ENCODE measurements around the gene DPH6. TPM values are rescaled to one million over a fixed set of nuclear protein-coding genes. Genes with fewer than 3 reads are reported as not detected.

DPH6 gene
- total RNA-seq, 1 donor from 2014 or later: 18.8 TPM

DNA sequence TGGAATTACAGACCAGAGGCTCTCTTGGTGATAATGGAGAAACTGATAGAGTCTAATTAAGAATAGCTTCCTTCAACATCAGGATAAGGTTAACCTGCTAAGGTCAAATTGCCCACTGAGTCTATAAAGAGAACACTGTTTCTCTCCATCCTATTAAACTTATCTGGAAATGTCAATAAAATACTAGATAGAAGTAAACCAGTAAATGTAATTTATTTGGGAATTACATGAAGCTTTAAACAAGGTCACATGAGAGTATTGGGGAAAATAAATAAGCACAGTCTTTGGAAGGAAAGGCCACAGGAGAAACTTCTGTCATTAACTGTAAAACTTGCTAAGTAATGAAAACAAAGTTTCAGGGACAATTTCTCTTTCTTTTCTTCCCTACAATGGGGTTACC, 118.5 kb downstream of the DPH6 start:
- Mint-ChIP-seq H3K9me3 (peaks cover 4% of the 10 kb centered on the region), H3K36me3 (ENCODE audit: low read depth) (peaks cover 4% of the 10 kb centered on the region), H3K4me1 (no peaks in the 10 kb centered on the region), H3K4me3 (no peak overlapping the region), H3K27ac (no peak overlapping the region), H3K27me3 (no peaks in the 10 kb centered on the region)
- ATAC-seq (ENCODE audit: low read depth) (no peak), DNase-seq (no peak)
- intact Hi-C loops (cut with micrococcal nuclease): no loop called here
- CTCF ChIA-PET: interaction anchor here (1.4 kb wide), 1 partner anchor 17 kb away, joined by 4 read pairs; no protein-coding TSS in a partner anchor
- TF ChIP-seq CTCF (IDR thresholded peaks at IDR 0.05): no peak
- POLR2A ChIA-PET: no interaction called here

GRCh38 chr15:35427091-35427490, 118.9 kb downstream of the DPH6 start:
- Mint-ChIP-seq H3K36me3 (ENCODE audit: low read depth) (peaks cover 4% of the 10 kb centered on the region), H3K9me3 (peaks cover 4% of the 10 kb centered on the region), H3K4me1 (no peaks in the 10 kb centered on the region), H3K27me3 (no peaks in the 10 kb centered on the region), H3K4me3 (no peak overlapping the region), H3K27ac (no peak overlapping the region)
- ATAC-seq (ENCODE audit: low read depth): no peak
- ChIA-PET POLR2A (no interaction called here), CTCF (no interaction called here)
- intact Hi-C loops (cut with micrococcal nuclease): no loop called here
- DNase-seq: no peak
- TF ChIP-seq CTCF (IDR thresholded peaks at IDR 0.05): no peak

DNA sequence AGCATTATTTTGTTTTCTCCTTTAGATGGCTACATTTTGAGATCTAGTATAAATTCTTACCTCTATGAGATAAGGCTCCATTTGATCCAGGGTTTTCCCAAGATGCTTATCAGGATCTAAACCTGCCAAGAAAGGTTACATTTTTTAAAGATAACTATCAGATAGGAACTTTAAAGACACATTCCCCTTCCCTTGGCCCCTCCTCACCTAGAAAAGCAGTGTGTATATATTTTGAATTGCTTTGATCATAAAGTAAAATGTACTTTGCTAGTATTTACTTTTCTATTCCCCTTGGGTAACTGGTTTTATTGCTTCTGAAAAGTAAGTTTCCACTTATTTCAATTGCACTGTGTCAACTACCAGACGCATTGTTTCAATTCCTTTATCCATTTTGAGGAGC, 135.2 kb downstream of the DPH6 start:
- Mint-ChIP-seq H3K27ac (no peak overlapping the region), H3K4me1 (no peaks in the 10 kb centered on the region), H3K27me3 (no peaks in the 10 kb centered on the region), H3K36me3 (ENCODE audit: low read depth) (no peaks in the 10 kb centered on the region), H3K4me3 (no peak overlapping the region), H3K9me3 (no peaks in the 10 kb centered on the region)
- ATAC-seq (ENCODE audit: low read depth) (no peak), DNase-seq (no peak)
- intact Hi-C loops (cut with micrococcal nuclease): no loop called here
- ChIA-PET CTCF (no interaction called here), POLR2A (no interaction called here)
- TF ChIP-seq CTCF (IDR thresholded peaks at IDR 0.05): no peak

DNA sequence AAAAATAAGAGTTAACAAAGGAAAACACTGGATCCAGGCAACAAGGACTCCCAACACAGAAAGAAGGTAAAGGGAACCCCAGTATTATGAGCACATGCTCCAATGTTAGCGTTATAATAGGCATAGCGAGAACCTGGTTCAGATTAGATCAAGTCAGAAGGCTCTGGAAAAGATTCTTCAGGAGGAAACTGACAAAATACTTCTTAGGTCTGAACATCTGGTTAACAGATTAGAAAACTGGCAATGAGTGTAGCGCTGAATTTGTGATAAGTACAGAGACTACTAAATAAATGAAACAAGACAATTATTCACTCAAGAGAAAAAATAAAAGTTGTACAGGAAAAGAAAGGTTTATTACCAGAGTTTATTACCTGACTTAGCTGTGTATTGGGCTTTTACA, 146.1 kb downstream of the DPH6 start:
- ChIA-PET POLR2A (no interaction called here), CTCF (no interaction called here)
- Mint-ChIP-seq H3K36me3 (ENCODE audit: low read depth) (no peaks in the 10 kb centered on the region), H3K4me3 (no peak overlapping the region), H3K9me3 (no peaks in the 10 kb centered on the region), H3K27ac (no peak overlapping the region), H3K4me1 (no peaks in the 10 kb centered on the region), H3K27me3 (no peaks in the 10 kb centered on the region)
- intact Hi-C loops (cut with micrococcal nuclease): no loop called here
- DNase-seq (no peak), ATAC-seq (ENCODE audit: low read depth) (no peak)
- no peak for TF ChIP-seq CTCF (IDR thresholded peaks at IDR 0.05)

- no peaks in the 10 kb centered on the region for H3K4me1 Mint-ChIP-seq
- H3K36me3 Mint-ChIP-seq (ENCODE audit: low read depth): peaks cover 3% of the 10 kb centered on the region
- ChIA-PET POLR2A (no interaction called here), CTCF (no interaction called here)
- intact Hi-C loops (cut with micrococcal nuclease): no loop called here
- H3K27ac Mint-ChIP-seq: no peak overlapping the region
- no peaks in the 10 kb centered on the region for H3K9me3 Mint-ChIP-seq
- no peak overlapping the region for H3K4me3 Mint-ChIP-seq
- no peak for DNase-seq
- no peaks in the 10 kb centered on the region for H3K27me3 Mint-ChIP-seq
- ATAC-seq (ENCODE audit: low read depth): no peak
- TF ChIP-seq CTCF (IDR thresholded peaks at IDR 0.05): no peak
These were observed 148.9 kb downstream of the DPH6 start for GRCh38 chr15:35397027-35397426.

Measured in activated B cell treated with CpG ODN at 0.5 μM for 24 hours (primary cell).